Uterus (tissue), 4 donors: ENCODE results near the gene LIG1. TPM values are rescaled to one million over a fixed set of nuclear protein-coding genes. Genes with fewer than 3 reads are reported as not detected.
A peak's percentile ranks its signal among the peaks of the same experiment; 100 is the strongest.

ENCODE experiments used
- DNase-seq, 2 donors: peaks; one replicate each; pipeline ENCODE4 v3.0.0-alpha.2; 2019 to 2020
- H3K27ac ChIP-seq, 2 donors: fragments of 200-600 bp; sonication (generic); 1 replicate in 1 of 2; 2 replicates in 1 of 2; pipeline ENCODE4 v1.5.1; 2016 to 2018
- H3K27me3 ChIP-seq, 2 donors: fragments of 200-600 bp; sonication (generic); one replicate each; pipeline ENCODE4 v1.5.1; 2018 to 2019; ENCODE audit warnings: control low read depth in 1 of 2
- H3K36me3 ChIP-seq, 2 donors: fragments of 200-600 bp; sonication (generic); one replicate each; pipeline ENCODE4 v1.5.1; 2019; ENCODE audit warnings: control low read depth in 1 of 2
- H3K4me1 ChIP-seq, 2 donors: fragments of 200-600 bp; sonication (generic); one replicate each; pipeline ENCODE4 v1.5.1; 2018 to 2019; ENCODE audit warnings: control low read depth in 1 of 2
- H3K4me3 ChIP-seq, 2 donors: fragments of 200-600 bp; sonication (generic); 1 replicate in 1 of 2; 2 replicates in 1 of 2; pipeline ENCODE4 v1.5.1; 2018 to 2019; ENCODE audit warnings: mild to moderate bottlenecking in 1 of 2
- H3K9me3 ChIP-seq, 2 donors: fragments of 200-600 bp; sonication (generic); one replicate each; pipeline ENCODE4 v1.5.1; 2019; ENCODE audit warnings: control low read depth in 1 of 2
- POLR2A ChIP-seq, 2 donors: fragments of 450-650 bp; IDR thresholded peaks; one replicate each; pipeline ENCODE4 v1.6.1; 2016; ENCODE audit warnings: antibody characterized with exemption in 2 of 2, mild to moderate bottlenecking in 1 of 2, moderate library complexity in 1 of 2
- intact Hi-C: fragments of 100-400 bp; cut with DNase I; formaldehyde crosslinking; loops from one replicate; pipeline ENCODE4 v1.15.1; 2023; ENCODE audit warnings: low total_unique reads
- total RNA-seq, 4 donors: library from RNA; depleted of rRNA in 3 of 4; stranded (reverse); fragments of >200 nt in 3 of 4; gene quantifications; one replicate each; pipeline versions ENCODE4 v1.1.0 to v1.2.4, GENCODE V29; 2014 to 2023
- TF ChIP-seq, protein P1 (sequence below), 4 experiments: fragments of 200-600 bp in 2 of 4; fragments of 450-650 bp in 2 of 4; sonication (generic) in 2 of 4; IDR thresholded peaks; one replicate each; pipeline ENCODE4 v1.5.1; 2016 to 2019; ENCODE audit warnings: antibody characterized with exemption in 4 of 4, mild to moderate bottlenecking in 2 of 4, moderate library complexity in 1 of 4
- donor health status: DM: yes; HTN: yes; CAD: no.

Gene LIG1
- total RNA-seq, 4 donors from 2014 or later, result 5.9 to 96.1 (median 28.1) TPM

DNA sequence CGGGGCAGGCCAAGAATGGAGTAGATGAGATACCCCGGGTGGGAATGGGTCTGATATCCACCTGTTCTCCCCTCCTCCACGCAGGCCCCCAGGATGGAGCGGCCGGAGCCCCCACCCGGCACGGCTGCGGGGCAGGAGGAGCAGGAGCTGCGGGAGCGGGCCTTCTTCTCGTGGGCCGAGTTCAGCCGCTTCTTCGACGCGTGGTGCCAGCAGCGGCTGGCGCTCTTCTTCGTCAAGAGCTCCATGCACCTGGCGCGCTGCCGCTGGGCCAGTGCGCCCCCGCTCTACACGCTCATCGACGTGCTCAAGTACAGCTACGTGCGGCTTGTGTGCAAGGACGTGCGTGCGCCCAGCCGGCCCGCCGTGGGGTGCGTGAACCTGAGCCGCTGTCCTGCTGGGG, 1.6 kb upstream of the LIG1 start:
- Histone ChIP-seq H3K36me3 (no peaks in the 10 kb centered on the region), H3K4me3 (no peak overlapping the region), H3K27me3 (no peaks in the 10 kb centered on the region), H3K9me3 (no peaks in the 10 kb centered on the region), H3K4me1 (no peaks in the 10 kb centered on the region), H3K27ac (no peak overlapping the region)
- TF ChIP-seq, protein P1, sequence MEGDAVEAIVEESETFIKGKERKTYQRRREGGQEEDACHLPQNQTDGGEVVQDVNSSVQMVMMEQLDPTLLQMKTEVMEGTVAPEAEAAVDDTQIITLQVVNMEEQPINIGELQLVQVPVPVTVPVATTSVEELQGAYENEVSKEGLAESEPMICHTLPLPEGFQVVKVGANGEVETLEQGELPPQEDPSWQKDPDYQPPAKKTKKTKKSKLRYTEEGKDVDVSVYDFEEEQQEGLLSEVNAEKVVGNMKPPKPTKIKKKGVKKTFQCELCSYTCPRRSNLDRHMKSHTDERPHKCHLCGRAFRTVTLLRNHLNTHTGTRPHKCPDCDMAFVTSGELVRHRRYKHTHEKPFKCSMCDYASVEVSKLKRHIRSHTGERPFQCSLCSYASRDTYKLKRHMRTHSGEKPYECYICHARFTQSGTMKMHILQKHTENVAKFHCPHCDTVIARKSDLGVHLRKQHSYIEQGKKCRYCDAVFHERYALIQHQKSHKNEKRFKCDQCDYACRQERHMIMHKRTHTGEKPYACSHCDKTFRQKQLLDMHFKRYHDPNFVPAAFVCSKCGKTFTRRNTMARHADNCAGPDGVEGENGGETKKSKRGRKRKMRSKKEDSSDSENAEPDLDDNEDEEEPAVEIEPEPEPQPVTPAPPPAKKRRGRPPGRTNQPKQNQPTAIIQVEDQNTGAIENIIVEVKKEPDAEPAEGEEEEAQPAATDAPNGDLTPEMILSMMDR (IDR thresholded peaks at IDR 0.05), result no peak
- no peak for TF ChIP-seq POLR2A (IDR thresholded peaks at IDR 0.05)
- DNase-seq, result no peak
- intact Hi-C loops, result no loop called here

DNA sequence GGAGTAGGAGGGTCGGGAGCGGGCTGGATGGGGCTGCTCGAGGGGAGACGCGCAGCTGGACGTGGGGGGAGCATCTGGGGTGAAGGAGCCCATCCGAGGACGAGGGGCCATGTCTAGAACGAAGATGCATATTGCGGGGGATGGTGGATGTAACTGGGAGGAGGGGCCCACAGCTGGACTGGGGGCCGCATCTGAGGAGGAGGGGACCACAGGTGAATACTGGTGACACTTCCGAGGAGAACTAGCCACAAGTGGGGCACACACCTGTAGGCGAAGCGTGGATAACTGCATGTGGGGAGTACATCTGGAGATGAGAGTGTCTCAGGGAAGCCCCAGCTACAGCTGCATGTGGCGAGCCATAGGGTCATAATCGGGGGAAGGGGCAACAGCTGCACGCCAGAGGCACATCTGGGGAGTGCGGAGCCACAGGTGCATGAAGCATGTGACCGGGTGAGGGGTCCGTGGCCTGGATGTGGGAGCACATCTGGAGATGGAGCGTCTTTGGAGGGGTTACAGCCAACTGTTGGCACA, 738 bp upstream of the LIG1 start:
- no peak for DNase-seq
- intact Hi-C loops, result no loop called here
- TF ChIP-seq POLR2A (IDR thresholded peaks at IDR 0.05), result no peak
- TF ChIP-seq, protein P1 (IDR thresholded peaks at IDR 0.05), result no peak

DNA sequence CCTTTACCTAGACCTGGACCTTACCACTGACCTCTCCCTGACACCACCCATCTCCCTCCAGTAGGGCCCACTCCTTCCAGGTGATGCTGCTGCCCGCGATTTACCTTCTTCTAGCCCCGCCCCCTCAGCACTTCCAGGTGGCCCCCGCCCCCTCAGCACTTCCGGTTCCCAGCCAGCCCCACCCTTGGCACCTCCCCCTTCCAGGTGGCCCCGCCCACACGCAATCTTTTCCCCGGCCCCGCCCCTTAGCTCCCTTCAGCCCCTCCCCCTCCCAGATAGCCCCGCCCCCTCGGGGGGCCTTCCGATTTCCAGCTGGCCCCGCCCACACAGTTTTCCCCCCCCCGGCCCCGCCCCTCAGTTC, 586 bp downstream of the LIG1 start:
- peak; percentile 68 to 71 for DNase-seq
- Histone ChIP-seq H3K4me1 (no peaks in the 10 kb centered on the region), H3K4me3 (peak overlapping the region; percentile 86 to 87), H3K36me3 (no peaks in the 10 kb centered on the region), H3K27ac (peak overlapping the region; percentile 94 to 95), H3K27me3 (no peaks in the 10 kb centered on the region), H3K9me3 (no peaks in the 10 kb centered on the region)
- intact Hi-C loops, result no loop called here
- TF ChIP-seq POLR2A (IDR thresholded peaks at IDR 0.05), result no peak
- TF ChIP-seq, protein P1 (IDR thresholded peaks at IDR 0.05), result no peak

More for the DNA sequence above, 738 bp upstream of the LIG1 start:
- Histone ChIP-seq H3K9me3 (no peaks in the 10 kb centered on the region), H3K36me3 (no peaks in the 10 kb centered on the region), H3K4me1 (no peaks in the 10 kb centered on the region), H3K27me3 (no peaks in the 10 kb centered on the region), H3K27ac (peak overlapping the region; percentile 94 to 95), H3K4me3 (peak overlapping the region; percentile 86 to 87)

DNA sequence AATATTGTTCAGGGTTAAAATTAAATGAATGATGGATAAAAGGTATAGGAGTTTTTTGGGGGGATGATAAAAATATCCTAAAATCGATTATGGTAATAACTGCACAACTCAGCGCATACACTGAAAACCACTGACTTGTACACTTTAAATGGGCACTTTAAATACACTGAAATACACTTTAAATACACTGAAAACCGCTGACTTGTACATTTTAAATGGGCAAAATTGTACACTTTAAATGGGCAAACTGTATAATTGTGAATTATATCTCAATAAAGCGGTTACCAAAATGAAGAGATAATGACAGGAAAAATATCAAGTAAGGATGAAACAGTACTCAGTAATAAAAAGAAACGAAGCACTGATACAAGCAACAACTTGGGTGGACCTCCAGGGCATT, 1.5 kb downstream of the LIG1 start:
- no peak overlapping the region for H3K27ac ChIP-seq
- intact Hi-C loops, result no loop called here
- TF ChIP-seq POLR2A (IDR thresholded peaks at IDR 0.05), result no peak
- TF ChIP-seq, protein P1 (IDR thresholded peaks at IDR 0.05), result no peak

DNA sequence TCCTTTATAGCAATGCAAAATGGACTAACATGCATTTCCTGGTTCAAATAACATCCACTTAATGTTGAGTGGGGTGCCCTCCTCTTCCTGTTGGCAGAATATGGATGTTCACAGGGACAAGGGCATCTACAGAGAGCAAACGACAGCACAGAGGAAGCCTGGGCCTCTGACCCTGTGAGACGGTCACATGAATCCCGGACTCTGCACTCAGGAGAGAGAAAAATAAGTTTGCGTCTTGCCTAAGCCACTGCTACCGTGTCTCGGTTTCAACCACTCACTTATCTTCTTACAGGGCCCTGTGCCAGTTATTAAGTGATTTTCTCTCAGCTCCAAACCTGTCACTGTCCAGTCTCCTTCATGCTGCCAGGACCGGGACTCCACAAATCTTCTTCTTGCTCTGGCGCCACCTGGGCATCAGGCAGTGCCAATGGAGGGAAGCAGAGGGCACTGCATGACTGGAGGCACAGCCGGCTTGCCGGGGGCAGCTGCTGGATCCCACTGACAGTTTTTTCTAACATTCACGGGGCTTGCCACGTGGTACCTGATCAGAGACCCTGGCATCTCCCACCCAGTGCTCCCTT, 11.8 kb downstream of the LIG1 start:
- no peaks in the 10 kb centered on the region for H3K27me3 ChIP-seq
- no peaks in the 10 kb centered on the region for H3K36me3 ChIP-seq
- H3K4me3 ChIP-seq, result no peak overlapping the region
- intact Hi-C loops, result no loop called here
- no peak overlapping the region for H3K27ac ChIP-seq
- no peaks in the 10 kb centered on the region for H3K4me1 ChIP-seq
- DNase-seq, result no peak
- H3K9me3 ChIP-seq, result no peaks in the 10 kb centered on the region
- TF ChIP-seq POLR2A (IDR thresholded peaks at IDR 0.05), result no peak
- TF ChIP-seq, protein P1 (IDR thresholded peaks at IDR 0.05), result no peak

More for the DNA sequence above, 1.5 kb downstream of the LIG1 start:
- DNase-seq, result no peak
- Histone ChIP-seq H3K9me3 (no peaks in the 10 kb centered on the region), H3K36me3 (no peaks in the 10 kb centered on the region), H3K4me3 (no peak overlapping the region), H3K4me1 (no peaks in the 10 kb centered on the region), H3K27me3 (no peaks in the 10 kb centered on the region)
